NCI-H2081 treated with DMSO at 0.1 percent for 48 hours (cell line): ENCODE results near the gene COMMD6.

Experiments used
- DNase-seq: peaks from one replicate; lab custom pipeline; 2025; lab: John Stamatoyannopoulos, UW

Gene COMMD6

DNA sequence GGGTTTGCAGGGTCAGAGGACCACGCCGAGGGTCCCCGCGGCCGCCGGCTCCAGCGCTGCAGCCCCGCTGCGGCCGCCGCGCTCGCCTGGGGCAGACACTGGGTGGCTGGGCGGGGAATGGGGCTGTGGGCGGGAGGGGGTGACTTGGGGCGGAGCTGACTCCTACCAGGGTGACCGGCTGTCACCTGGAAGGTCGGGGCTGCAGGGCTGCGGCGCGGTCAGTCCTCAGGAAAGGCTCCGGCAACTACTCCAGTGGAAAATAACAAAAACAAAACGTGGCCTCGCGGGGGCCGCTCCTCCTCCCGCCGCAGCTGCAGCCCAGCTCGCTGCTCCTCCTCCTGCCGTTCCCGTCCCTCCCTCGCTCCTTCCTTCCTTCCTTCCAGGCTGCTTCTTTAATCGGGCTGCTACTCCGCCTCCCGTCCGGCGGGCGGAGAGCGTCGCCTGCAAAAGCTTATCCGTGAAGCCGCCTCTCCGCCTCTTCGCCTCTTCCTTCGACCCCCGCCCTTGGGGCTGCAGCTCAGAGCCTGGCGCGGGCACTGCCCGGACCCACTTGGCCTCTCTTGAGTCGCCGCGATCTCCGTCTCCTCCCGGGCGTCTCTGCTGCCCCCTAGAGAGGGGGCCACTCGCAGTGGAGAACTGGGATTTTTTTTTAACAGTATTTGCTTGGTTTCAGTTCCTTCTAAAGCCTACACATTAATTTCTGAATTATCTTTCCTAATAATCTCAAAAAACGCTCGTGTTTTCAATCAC lies 55.4 kb downstream of the COMMD6 start, which contains the start of gene TBC1D4:
Gene TBC1D4 (minus strand): TSS at position 100 of the 750 bp plus-strand sequence. CDS start 402 bp downstream, outside the sequence.
- no peak for DNase-seq

GRCh38 chr13:75481176-75482069 lies 56.2 kb downstream of the COMMD6 start:
- no peak for DNase-seq

DNA sequence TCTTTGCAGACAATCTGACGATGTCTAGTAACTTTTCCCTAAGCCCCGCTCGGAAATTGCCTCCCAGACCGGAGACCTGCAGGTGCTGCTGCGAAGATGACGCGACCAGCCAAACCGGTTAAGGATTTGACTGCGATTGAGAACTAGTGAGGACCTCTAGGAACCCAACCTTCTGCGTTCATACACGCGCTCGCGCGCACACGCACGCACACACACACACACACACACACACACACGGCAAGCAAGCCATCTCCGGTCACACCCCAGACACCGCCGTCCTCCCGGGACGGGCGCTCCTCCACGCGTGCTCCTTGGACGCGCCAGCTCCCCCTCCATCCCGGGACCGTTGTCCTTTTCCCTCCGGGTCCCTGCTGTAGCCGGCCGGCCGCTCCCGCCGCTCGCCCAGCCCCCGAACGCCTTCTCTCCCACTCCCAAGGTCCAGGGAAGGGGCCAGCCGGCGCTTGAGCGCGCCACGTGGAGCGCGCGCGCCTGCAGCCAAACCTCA lies 56.9 kb downstream of the COMMD6 start:
- DNase-seq, result no peak

DNA sequence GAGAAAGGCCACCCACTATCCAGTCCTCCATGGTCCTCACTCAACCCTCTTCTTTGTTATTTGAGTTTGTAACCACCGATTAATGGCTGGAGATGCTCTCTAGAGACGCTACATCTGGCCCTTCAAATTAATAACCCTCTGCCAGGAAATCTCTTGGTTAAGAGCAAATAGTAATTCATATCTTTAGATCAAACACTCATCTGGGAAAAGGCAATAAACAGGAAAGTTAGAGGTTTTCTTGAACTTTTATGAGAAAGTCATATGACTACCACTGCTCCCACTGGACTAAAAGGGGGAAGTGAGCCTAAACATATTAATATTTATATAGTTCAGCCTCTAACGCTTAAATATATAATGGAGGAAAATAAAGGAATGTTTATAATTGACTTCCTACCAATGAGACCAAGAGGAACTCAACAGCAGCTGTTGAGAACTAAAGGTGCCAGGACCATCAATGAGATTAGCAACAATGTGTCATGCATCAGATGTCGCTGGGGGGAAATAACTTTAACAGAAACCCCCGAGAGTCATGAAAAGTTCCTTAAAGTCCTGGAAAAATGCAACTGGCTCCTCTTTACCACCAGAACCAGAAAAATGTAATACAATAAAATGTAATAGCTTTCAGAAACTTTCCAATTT lies 58.4 kb downstream of the COMMD6 start:
- DNase-seq, result no peak

DNA sequence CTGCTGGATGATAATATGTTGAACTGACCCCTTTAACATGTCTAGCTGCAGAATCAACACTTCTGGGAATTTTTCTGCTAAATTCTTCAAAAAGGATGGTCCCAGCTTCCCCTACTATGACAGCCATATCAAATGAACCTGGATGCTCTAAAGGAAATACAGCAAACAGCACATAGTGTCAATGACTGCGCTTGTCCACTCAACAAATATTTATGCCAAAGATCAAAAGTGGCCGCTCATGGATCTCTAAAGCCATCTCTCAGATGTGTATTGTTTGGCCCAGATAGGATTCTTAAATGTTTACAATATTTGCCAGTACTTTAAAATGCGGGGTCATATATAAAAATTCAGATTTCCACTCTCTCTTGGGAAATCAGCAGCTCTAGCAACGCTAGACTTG lies 59.0 kb downstream of the COMMD6 start:
- no peak for DNase-seq
